ENCODE results near the gene RHBDF2. TPM values are rescaled to one million over a fixed set of nuclear protein-coding genes. Genes with fewer than 3 reads are reported as not detected.

The RHBDF2 gene
- total and polyA plus RNA-seq, 2 donors (not counting 3 experiments of a cell fraction or from before 2014, with no cell fraction given): 25.5 to 38.5 TPM

DNA sequence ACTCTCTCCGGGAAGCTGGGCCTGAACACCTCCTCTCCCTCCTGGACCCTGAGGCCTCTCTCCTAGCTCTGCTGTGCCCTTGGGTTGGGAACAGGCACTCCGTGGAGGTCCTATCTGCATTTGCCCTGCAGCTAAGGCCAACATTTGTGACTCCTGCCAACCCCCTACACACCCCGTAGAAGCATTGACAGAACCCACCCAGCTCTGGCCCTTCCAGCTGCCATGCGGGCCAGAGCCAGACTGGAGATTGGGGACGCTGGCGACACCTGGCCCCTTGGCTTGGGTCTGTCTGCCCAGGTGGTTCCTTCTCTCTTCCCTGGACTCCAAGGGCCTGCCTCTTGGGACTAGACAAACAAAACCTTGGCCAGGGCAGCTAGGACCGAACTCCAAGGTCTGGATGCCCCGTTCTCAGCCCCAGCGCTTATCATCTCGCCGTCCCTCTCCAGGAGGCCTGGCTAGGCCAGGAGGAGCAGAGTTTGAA lies 644 bp upstream of the RHBDF2 start:
- TF ChIP-seq, protein P1, sequence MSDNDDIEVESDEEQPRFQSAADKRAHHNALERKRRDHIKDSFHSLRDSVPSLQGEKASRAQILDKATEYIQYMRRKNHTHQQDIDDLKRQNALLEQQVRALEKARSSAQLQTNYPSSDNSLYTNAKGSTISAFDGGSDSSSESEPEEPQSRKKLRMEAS (IDR thresholded peaks at IDR 0.05; ENCODE audit: insufficient read depth, insufficient read length): no peak
- no peak for TF ChIP-seq POLR2A (IDR thresholded peaks at IDR 0.05; ENCODE audit: low read depth, low read length)
- no peak for TF ChIP-seq POLR2AphosphoS5 (IDR thresholded peaks at IDR 0.05; ENCODE audit: insufficient read depth, low read depth, low read length)
- TF ChIP-seq FOS (IDR thresholded peaks at IDR 0.05; ENCODE audit: borderline replicate concordance, insufficient read depth, low read length): no peak
- no peak for TF ChIP-seq JUN (IDR thresholded peaks at IDR 0.05; ENCODE audit: borderline replicate concordance, insufficient read depth, insufficient read length, low read depth)
- TF ChIP-seq EZH2 (IDR thresholded peaks at IDR 0.05; ENCODE audit: borderline replicate concordance, low read depth, low read length, severe bottlenecking): no peak
- no peak for TF ChIP-seq GATA2 (IDR thresholded peaks at IDR 0.05; ENCODE audit: insufficient read depth, insufficient read length, low read depth, low read length)
- TF ChIP-seq, protein P2, sequence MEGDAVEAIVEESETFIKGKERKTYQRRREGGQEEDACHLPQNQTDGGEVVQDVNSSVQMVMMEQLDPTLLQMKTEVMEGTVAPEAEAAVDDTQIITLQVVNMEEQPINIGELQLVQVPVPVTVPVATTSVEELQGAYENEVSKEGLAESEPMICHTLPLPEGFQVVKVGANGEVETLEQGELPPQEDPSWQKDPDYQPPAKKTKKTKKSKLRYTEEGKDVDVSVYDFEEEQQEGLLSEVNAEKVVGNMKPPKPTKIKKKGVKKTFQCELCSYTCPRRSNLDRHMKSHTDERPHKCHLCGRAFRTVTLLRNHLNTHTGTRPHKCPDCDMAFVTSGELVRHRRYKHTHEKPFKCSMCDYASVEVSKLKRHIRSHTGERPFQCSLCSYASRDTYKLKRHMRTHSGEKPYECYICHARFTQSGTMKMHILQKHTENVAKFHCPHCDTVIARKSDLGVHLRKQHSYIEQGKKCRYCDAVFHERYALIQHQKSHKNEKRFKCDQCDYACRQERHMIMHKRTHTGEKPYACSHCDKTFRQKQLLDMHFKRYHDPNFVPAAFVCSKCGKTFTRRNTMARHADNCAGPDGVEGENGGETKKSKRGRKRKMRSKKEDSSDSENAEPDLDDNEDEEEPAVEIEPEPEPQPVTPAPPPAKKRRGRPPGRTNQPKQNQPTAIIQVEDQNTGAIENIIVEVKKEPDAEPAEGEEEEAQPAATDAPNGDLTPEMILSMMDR (IDR thresholded peaks at IDR 0.05; ENCODE audit: extremely low read depth in 1 of 2, insufficient read depth in 1 of 2, low read depth in 1 of 2, low read length in 2 of 2): no peak
- no peak for TF ChIP-seq MYC (IDR thresholded peaks at IDR 0.05; ENCODE audit: low read depth, low read length)
- FAIRE-seq (no peak), DNase-seq (ENCODE audit: low read depth, low spot score) (no peak)
- CTCF ChIA-PET: interaction anchor here (0.5 to 2.4 kb wide), 6 partner anchors 9 to 1842 kb away, joined by 3 to 17 read pairs (median 6); no protein-coding TSS in a partner anchor
- peaks cover 19% of the 10 kb centered on the region for H3K79me2 ChIP-seq (ENCODE audit: control insufficient read depth, insufficient read depth, low read length)
- H3K36me3 ChIP-seq (ENCODE audit: control insufficient read depth in 2 of 2, extremely low read depth in 1 of 2, insufficient read depth in 2 of 2, low read length in 2 of 2): no peaks in the 10 kb centered on the region
- intact Hi-C loops (cut with micrococcal nuclease): loop anchor here (1.0 to 10.0 kb wide), 3 partner anchors 9 to 187 kb away; no protein-coding TSS in a partner anchor
- H3K9ac ChIP-seq (replicated peaks; ENCODE audit: extremely low read depth, insufficient read depth, low read length): no peak overlapping the region
- H4K20me1 ChIP-seq (replicated peaks; ENCODE audit: control insufficient read depth, extremely low read depth, insufficient read depth, low read length): no peaks in the 10 kb centered on the region
- H3K27ac ChIP-seq (ENCODE audit: insufficient read depth, low read depth, low read length): peak overlapping the region; percentile 48
- no peaks in the 10 kb centered on the region for H3K27me3 ChIP-seq (ENCODE audit: control insufficient read depth in 2 of 2, insufficient read depth in 2 of 2, low read length in 2 of 2)
- H2AFZ ChIP-seq (ENCODE audit: low read depth, low read length): peak overlapping the region; percentile 91
- peak overlapping the region in 2 of 3 experiments; percentile 56 to 72 for H3K4me3 ChIP-seq (replicated peaks in 1 of 3; ENCODE audit: insufficient read depth in 1 of 3, low read depth in 1 of 3, low read length in 3 of 3)
- dilution Hi-C loops (cut with MboI; ENCODE audit: extremely low pct_ligation_motif_present, low sequenced_read_pairs): no loop called here
- peak overlapping the region; percentile 78 for H3K4me2 ChIP-seq (ENCODE audit: insufficient read depth, low read length)
- H3K9me3 ChIP-seq (replicated peaks; ENCODE audit: control insufficient read depth, insufficient read depth, low read length): no peaks in the 10 kb centered on the region
- no peaks in the 10 kb centered on the region for H3K9me1 ChIP-seq (replicated peaks; ENCODE audit: control insufficient read depth, extremely low read depth, insufficient read depth, low read length)
- H3K4me1 ChIP-seq (ENCODE audit: control insufficient read depth, extremely low read depth, insufficient read depth, low read length): peaks cover 36% of the 10 kb centered on the region
- no TSS peak for BruUV-seq (replicated peaks)
- POLR2A ChIA-PET: interaction anchor here (0.6 kb wide), 1 partner anchor 159 kb away, joined by 6 read pairs; no protein-coding TSS in a partner anchor
